Esophagus muscularis mucosa (tissue), 3 donors: ENCODE measurements around the gene ADCY4.

Source experiments
- POLR2A ChIP-seq: fragments of 450-650 bp; IDR thresholded peaks from one replicate; pipeline ENCODE4 v1.6.1; 2017; ENCODE audit warnings: antibody characterized with exemption, moderate library complexity, mild to moderate bottlenecking, low read depth
- TF ChIP-seq, protein P1 (sequence below), 3 experiments: fragments of 200-600 bp in 2 of 3; fragments of 450-650 bp in 1 of 3; sonication (generic) in 2 of 3; IDR thresholded peaks; one replicate each; pipeline ENCODE4 v1.5.1; 2017 to 2019; ENCODE audit warnings: antibody characterized with exemption in 3 of 3, mild to moderate bottlenecking in 2 of 3, moderate library complexity in 1 of 3

DNA sequence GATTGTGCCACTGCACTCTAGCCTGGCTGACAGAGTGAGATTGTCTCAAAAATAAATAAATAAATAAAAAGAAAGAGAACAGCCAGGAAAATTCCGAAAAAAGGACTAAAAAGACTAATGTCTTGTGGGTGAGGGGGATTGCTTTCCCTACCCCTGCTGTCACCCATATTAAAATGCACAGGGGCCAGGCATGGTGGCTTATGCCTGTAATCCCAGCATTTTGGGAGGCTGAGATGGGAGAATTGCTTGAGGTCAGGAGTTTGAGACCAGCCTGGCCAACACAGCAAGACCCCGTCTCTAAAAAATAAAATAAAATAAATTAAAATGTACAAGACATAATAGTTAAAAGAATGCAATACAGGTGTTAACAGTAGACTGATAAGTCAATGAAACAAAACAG lies 41.3 kb downstream of the ADCY4 start:
- TF ChIP-seq, protein P1, sequence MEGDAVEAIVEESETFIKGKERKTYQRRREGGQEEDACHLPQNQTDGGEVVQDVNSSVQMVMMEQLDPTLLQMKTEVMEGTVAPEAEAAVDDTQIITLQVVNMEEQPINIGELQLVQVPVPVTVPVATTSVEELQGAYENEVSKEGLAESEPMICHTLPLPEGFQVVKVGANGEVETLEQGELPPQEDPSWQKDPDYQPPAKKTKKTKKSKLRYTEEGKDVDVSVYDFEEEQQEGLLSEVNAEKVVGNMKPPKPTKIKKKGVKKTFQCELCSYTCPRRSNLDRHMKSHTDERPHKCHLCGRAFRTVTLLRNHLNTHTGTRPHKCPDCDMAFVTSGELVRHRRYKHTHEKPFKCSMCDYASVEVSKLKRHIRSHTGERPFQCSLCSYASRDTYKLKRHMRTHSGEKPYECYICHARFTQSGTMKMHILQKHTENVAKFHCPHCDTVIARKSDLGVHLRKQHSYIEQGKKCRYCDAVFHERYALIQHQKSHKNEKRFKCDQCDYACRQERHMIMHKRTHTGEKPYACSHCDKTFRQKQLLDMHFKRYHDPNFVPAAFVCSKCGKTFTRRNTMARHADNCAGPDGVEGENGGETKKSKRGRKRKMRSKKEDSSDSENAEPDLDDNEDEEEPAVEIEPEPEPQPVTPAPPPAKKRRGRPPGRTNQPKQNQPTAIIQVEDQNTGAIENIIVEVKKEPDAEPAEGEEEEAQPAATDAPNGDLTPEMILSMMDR (IDR thresholded peaks at IDR 0.05): no peak
- no peak for TF ChIP-seq POLR2A
